Stomach smooth muscle (tissue), 2 donors: ENCODE measurements around the gene GPSM1.
A peak's percentile ranks its signal among the peaks of the same experiment; 100 is the strongest.

ENCODE experiments used
- H3K27ac ChIP-seq: one replicate; pipeline ENCODE4 v1.7.0; 2013; ENCODE audit warnings: mild to moderate bottlenecking, low read length, inconsistent platforms
- H3K27me3 ChIP-seq, 2 donors: one replicate each; pipeline ENCODE4 v1.7.0; 2013; ENCODE audit warnings: low read length in 2 of 2; ENCODE audit not compliant: insufficient read depth in 2 of 2, control insufficient read depth in 1 of 2
- H3K36me3 ChIP-seq, 2 donors: one replicate each; pipeline ENCODE4 v1.7.0; 2013; ENCODE audit warnings: low read length in 2 of 2; ENCODE audit not compliant: control insufficient read depth in 2 of 2, insufficient read depth in 2 of 2
- H3K4me1 ChIP-seq: one replicate; pipeline ENCODE4 v1.7.0; 2013; ENCODE audit warnings: low read length; ENCODE audit not compliant: control insufficient read depth, insufficient read depth
- H3K4me3 ChIP-seq, 2 donors: one replicate each; pipeline ENCODE4 v1.7.0; 2013; ENCODE audit warnings: low read length in 2 of 2
- H3K9ac ChIP-seq, 2 donors: one replicate each; pipeline ENCODE4 v1.7.0; 2013; ENCODE audit warnings: low read length in 2 of 2, mild to moderate bottlenecking in 1 of 2
- H3K9me3 ChIP-seq, 2 donors: one replicate each; pipeline ENCODE4 v1.7.0; 2013; ENCODE audit warnings: low read length in 2 of 2; ENCODE audit not compliant: control insufficient read depth in 2 of 2
- donor health status: healthy.
- donor health status: Pancreatic carcinoma.

GPSM1 gene

GRCh38 chr9:136328622-136329041 lies 1.3 kb downstream of the GPSM1 start:
- Histone ChIP-seq H3K9ac (peak overlapping the region; percentile 73 to 80), H3K27me3 (no peaks in the 10 kb centered on the region), H3K9me3 (no peaks in the 10 kb centered on the region), H3K27ac (no peak overlapping the region), H3K4me1 (peaks cover 31% of the 10 kb centered on the region), H3K4me3 (peak overlapping the region; percentile 77 to 78), H3K36me3 (no peaks in the 10 kb centered on the region)

- Histone ChIP-seq H3K27ac (no peak overlapping the region), H3K9me3 (no peaks in the 10 kb centered on the region), H3K36me3 (no peaks in the 10 kb centered on the region), H3K9ac (peak overlapping the region; percentile 73 to 80), H3K27me3 (no peaks in the 10 kb centered on the region), H3K4me1 (peaks cover 31% of the 10 kb centered on the region), H3K4me3 (peak overlapping the region in 1 of 2 donors; percentile 78)
These were observed 1.9 kb downstream of the GPSM1 start for GRCh38 chr9:136329211-136329627.

GRCh38 chr9:136329636-136330405 lies 2.5 kb downstream of the GPSM1 start:
- Histone ChIP-seq H3K4me1 (peaks cover 31% of the 10 kb centered on the region), H3K9ac (peak overlapping the region; percentile 73 to 80), H3K36me3 (no peaks in the 10 kb centered on the region), H3K4me3 (no peak overlapping the region), H3K27ac (no peak overlapping the region), H3K9me3 (no peaks in the 10 kb centered on the region), H3K27me3 (no peaks in the 10 kb centered on the region)

- no peaks in the 10 kb centered on the region for H3K9me3 ChIP-seq
- no peak overlapping the region for H3K4me3 ChIP-seq
- H3K27ac ChIP-seq: no peak overlapping the region
- no peaks in the 10 kb centered on the region for H3K27me3 ChIP-seq
- peaks cover 31% of the 10 kb centered on the region for H3K4me1 ChIP-seq
- no peaks in the 10 kb centered on the region for H3K36me3 ChIP-seq
- no peak overlapping the region for H3K9ac ChIP-seq
These were observed 3.2 kb downstream of the GPSM1 start for GRCh38 chr9:136330406-136330990.

- peaks cover 28% of the 10 kb centered on the region for H3K4me1 ChIP-seq
- no peaks in the 10 kb centered on the region for H3K9me3 ChIP-seq
- H3K27ac ChIP-seq: no peak overlapping the region
- no peak overlapping the region for H3K4me3 ChIP-seq
- no peaks in the 10 kb centered on the region for H3K36me3 ChIP-seq
- H3K9ac ChIP-seq: no peak overlapping the region
- H3K27me3 ChIP-seq: no peaks in the 10 kb centered on the region
These were observed 3.7 kb downstream of the GPSM1 start for GRCh38 chr9:136331030-136331429.

GRCh38 chr9:136331556-136332481 lies 4.5 kb downstream of the GPSM1 start:
- H3K4me3 ChIP-seq: no peak overlapping the region
- no peaks in the 10 kb centered on the region for H3K27me3 ChIP-seq
- H3K4me1 ChIP-seq: peaks cover 22% of the 10 kb centered on the region
- no peak overlapping the region for H3K27ac ChIP-seq
- H3K9me3 ChIP-seq: no peaks in the 10 kb centered on the region
- H3K36me3 ChIP-seq: peaks cover 0 to 2% of the 10 kb centered on the region in 2 donors
- H3K9ac ChIP-seq: no peak overlapping the region

- Histone ChIP-seq H3K4me1 (peaks cover 18% of the 10 kb centered on the region), H3K36me3 (peaks cover 0 to 2% of the 10 kb centered on the region in 2 donors), H3K27ac (no peak overlapping the region), H3K27me3 (no peaks in the 10 kb centered on the region), H3K9ac (no peak overlapping the region), H3K4me3 (no peak overlapping the region), H3K9me3 (no peaks in the 10 kb centered on the region)
These were observed 5.2 kb downstream of the GPSM1 start for GRCh38 chr9:136332482-136332983.

GRCh38 chr9:136333045-136333444 lies 5.7 kb downstream of the GPSM1 start:
- Histone ChIP-seq H3K4me1 (peaks cover 16% of the 10 kb centered on the region), H3K36me3 (peaks cover 0 to 2% of the 10 kb centered on the region in 2 donors), H3K27me3 (no peaks in the 10 kb centered on the region), H3K4me3 (no peak overlapping the region), H3K27ac (no peak overlapping the region), H3K9me3 (no peaks in the 10 kb centered on the region), H3K9ac (no peak overlapping the region)

GRCh38 chr9:136333486-136333885 lies 6.1 kb downstream of the GPSM1 start:
- Histone ChIP-seq H3K9me3 (no peaks in the 10 kb centered on the region), H3K27me3 (no peaks in the 10 kb centered on the region), H3K4me3 (no peak overlapping the region), H3K9ac (no peak overlapping the region), H3K4me1 (peaks cover 12% of the 10 kb centered on the region), H3K36me3 (peaks cover 0 to 2% of the 10 kb centered on the region in 2 donors), H3K27ac (no peak overlapping the region)

- Histone ChIP-seq H3K9me3 (no peaks in the 10 kb centered on the region), H3K36me3 (peaks cover 0 to 2% of the 10 kb centered on the region in 2 donors), H3K4me3 (no peak overlapping the region), H3K4me1 (peaks cover 1% of the 10 kb centered on the region), H3K27ac (no peak overlapping the region), H3K27me3 (no peaks in the 10 kb centered on the region), H3K9ac (no peak overlapping the region)
These were observed 7.2 kb downstream of the GPSM1 start for GRCh38 chr9:136334541-136334940.
